ENCODE data around the gene TCF12. TPM values are rescaled to one million over a fixed set of nuclear protein-coding genes. Genes with fewer than 3 reads are reported as not detected.
A peak's percentile ranks its signal among the peaks of the same experiment; 100 is the strongest.

Gene TCF12
- total and polyA plus RNA-seq, 2 of the 8 experiments (the other 6 are each of a cell fraction or from before 2014, with no cell fraction given), result 85.8 to 101 TPM

DNA sequence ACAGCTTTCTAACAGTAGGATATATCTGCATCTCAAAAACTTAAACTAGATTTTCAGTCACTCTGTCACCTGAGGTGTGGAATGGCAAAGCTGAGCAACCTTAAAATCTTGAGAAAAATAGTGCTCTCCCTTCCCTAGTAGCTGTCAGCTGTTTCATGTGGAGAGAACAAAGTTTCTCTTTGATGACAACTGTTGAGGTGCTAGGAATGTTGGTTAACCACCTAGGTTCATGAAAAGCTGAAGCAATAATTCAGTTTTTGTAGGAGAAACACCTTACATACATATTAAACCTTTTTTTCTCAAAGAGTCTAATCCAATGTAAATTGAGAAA is 40.8 kb downstream of the TCF12 start:
- H2AK5ac ChIP-seq (ENCODE audit: low read depth, low read length), result no peak overlapping the region
- H2BK15ac ChIP-seq (ENCODE audit: low read length), result no peak overlapping the region
- peaks cover 2% of the 10 kb centered on the region; the same call in 1 of the 2 replicates for H3K79me1 ChIP-seq (ENCODE audit: low read depth, low read length)
- no peaks in the 10 kb centered on the region for H3K9me3 ChIP-seq (ENCODE audit: insufficient read depth in 2 of 2, low read depth in 1 of 2, low read length in 1 of 2)
- no peak overlapping the region for H4K91ac ChIP-seq (replicated peaks; ENCODE audit: insufficient read length, low read length)
- peaks cover 1% of the 10 kb centered on the region; the same call in 1 of the 2 replicates for H3K23me2 ChIP-seq (ENCODE audit: low read depth, low read length)
- H3K4me3 ChIP-seq (ENCODE audit: extremely low read depth in 1 of 4, insufficient read depth in 2 of 4, low read depth in 3 of 4, low read length in 4 of 4), result no peak overlapping the region
- H3K9ac ChIP-seq (replicated peaks in 1 of 4; ENCODE audit: extremely low read depth in 1 of 4, low read depth in 3 of 4, low read length in 3 of 4), result no peak overlapping the region
- no peak for DNase-seq (ENCODE audit: low read depth in 1 of 2, low spot score in 2 of 2)
- no peak overlapping the region for H2BK12ac ChIP-seq (ENCODE audit: low read depth, low read length)
- H4K5ac ChIP-seq (ENCODE audit: insufficient read length, low read depth, low read length), result no peak overlapping the region
- FAIRE-seq, result no peak
- H3K23ac ChIP-seq (ENCODE audit: insufficient read length), result no peak overlapping the region
- no peak overlapping the region for H3K14ac ChIP-seq (ENCODE audit: insufficient read length)
- H3K36me3 ChIP-seq (ENCODE audit: control insufficient read depth in 2 of 4, insufficient read depth in 4 of 4, low read length in 3 of 4), result no peaks in the 10 kb centered on the region
- ChIA-PET POLR2A (ENCODE audit: partially characterized antibody) (interaction anchor here (0.6 to 1.1 kb wide), 3 partner anchors 40 to 793 kb away, joined by 3 to 4 read pairs (median 3); no protein-coding TSS in a partner anchor), CTCF (ENCODE audit: partially characterized antibody) (no interaction called here)
- H2BK20ac ChIP-seq (ENCODE audit: low read length), result no peak overlapping the region
- H2BK120ac ChIP-seq (replicated peaks; ENCODE audit: low read depth, low read length), result no peak overlapping the region
- no peak overlapping the region for H4K8ac ChIP-seq (ENCODE audit: extremely low read depth, insufficient read depth, low read length)
- no peak overlapping the region for H2BK5ac ChIP-seq (ENCODE audit: low read depth, low read length)
- no peak overlapping the region for H3K18ac ChIP-seq (ENCODE audit: extremely low read depth, low read length)
- no peak overlapping the region for H3K27ac ChIP-seq (ENCODE audit: low read depth, low read length)
- H3K4me1 ChIP-seq (replicated peaks in 1 of 4; ENCODE audit: control insufficient read depth in 3 of 4, insufficient read depth in 4 of 4, low read length in 3 of 4), result peaks cover 0 to 18% (median 6%) of the 10 kb centered on the region in 4 experiments; a peak in 2 of 7 replicates
- peaks cover 0 to 93% of the 10 kb centered on the region in 2 experiments; a peak in 3 of 4 replicates for H3K79me2 ChIP-seq (ENCODE audit: control insufficient read depth in 1 of 2, insufficient read depth in 2 of 2, low read length in 2 of 2)
- H3K27me3 ChIP-seq (replicated peaks in 1 of 4; ENCODE audit: control insufficient read depth in 3 of 4, extremely low read depth in 1 of 4, insufficient read depth in 3 of 4, low read length in 3 of 4), result no peaks in the 10 kb centered on the region
- H3K4ac ChIP-seq (replicated peaks; ENCODE audit: insufficient read length, low read depth, low read length), result no peak overlapping the region
- H3K4me2 ChIP-seq (ENCODE audit: insufficient read depth in 1 of 2, low read depth in 2 of 2, low read length in 2 of 2), result peak overlapping the region in 1 of 2 experiments; percentile 46; a peak in 1 of 4 replicates
- no peak overlapping the region for H2AFZ ChIP-seq (ENCODE audit: low read length)
- H4K20me1 ChIP-seq (replicated peaks in 1 of 2; ENCODE audit: control insufficient read depth in 1 of 2, insufficient read depth in 2 of 2, low read length in 2 of 2), result peaks cover 4 to 9% of the 10 kb centered on the region in 2 experiments
- H3K56ac ChIP-seq (replicated peaks; ENCODE audit: insufficient read length, low read depth, low read length), result no peak overlapping the region
- TF ChIP-seq NRF1 (IDR thresholded peaks at IDR 0.05; ENCODE audit: low read depth, low read length), result no peak
- TF ChIP-seq JUND (IDR thresholded peaks at IDR 0.05; ENCODE audit: low read length), result no peak
- TF ChIP-seq TAF1 (IDR thresholded peaks at IDR 0.05; ENCODE audit: low read depth, low read length), result no peak
- no peak for TF ChIP-seq HDAC6 (IDR thresholded peaks at IDR 0.05; ENCODE audit: low read depth, low read length)
